ENCODE measurements around the gene RFC5. TPM values are rescaled to one million over a fixed set of nuclear protein-coding genes. Genes with fewer than 3 reads are reported as not detected.

Gene RFC5
- total and polyA plus RNA-seq, 2 of the 8 experiments (the other 6 are each of a cell fraction or from before 2014, with no cell fraction given) = 34.4 to 40.6 TPM

DNA sequence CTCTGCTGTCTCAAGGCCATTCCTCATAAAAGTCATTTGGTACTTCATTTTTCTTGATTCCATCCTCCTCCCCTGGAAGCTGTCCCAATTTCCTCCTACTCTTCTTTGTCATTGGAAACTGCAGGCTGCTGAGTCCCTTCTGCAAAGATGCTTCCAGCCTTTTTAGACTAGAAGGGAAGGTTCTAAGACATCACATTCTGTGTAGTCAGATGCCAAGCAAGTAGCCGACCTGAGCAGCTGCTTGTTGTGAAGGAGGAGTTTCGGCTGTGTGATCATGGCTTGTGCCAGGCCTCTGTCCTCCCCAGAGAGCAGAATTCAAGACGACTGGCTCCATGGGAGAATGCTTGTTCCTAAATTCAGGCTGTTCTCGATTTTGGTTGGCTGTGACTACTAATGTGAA lies 8.7 kb downstream of the RFC5 start (continued):
- TF ChIP-seq, protein P1, sequence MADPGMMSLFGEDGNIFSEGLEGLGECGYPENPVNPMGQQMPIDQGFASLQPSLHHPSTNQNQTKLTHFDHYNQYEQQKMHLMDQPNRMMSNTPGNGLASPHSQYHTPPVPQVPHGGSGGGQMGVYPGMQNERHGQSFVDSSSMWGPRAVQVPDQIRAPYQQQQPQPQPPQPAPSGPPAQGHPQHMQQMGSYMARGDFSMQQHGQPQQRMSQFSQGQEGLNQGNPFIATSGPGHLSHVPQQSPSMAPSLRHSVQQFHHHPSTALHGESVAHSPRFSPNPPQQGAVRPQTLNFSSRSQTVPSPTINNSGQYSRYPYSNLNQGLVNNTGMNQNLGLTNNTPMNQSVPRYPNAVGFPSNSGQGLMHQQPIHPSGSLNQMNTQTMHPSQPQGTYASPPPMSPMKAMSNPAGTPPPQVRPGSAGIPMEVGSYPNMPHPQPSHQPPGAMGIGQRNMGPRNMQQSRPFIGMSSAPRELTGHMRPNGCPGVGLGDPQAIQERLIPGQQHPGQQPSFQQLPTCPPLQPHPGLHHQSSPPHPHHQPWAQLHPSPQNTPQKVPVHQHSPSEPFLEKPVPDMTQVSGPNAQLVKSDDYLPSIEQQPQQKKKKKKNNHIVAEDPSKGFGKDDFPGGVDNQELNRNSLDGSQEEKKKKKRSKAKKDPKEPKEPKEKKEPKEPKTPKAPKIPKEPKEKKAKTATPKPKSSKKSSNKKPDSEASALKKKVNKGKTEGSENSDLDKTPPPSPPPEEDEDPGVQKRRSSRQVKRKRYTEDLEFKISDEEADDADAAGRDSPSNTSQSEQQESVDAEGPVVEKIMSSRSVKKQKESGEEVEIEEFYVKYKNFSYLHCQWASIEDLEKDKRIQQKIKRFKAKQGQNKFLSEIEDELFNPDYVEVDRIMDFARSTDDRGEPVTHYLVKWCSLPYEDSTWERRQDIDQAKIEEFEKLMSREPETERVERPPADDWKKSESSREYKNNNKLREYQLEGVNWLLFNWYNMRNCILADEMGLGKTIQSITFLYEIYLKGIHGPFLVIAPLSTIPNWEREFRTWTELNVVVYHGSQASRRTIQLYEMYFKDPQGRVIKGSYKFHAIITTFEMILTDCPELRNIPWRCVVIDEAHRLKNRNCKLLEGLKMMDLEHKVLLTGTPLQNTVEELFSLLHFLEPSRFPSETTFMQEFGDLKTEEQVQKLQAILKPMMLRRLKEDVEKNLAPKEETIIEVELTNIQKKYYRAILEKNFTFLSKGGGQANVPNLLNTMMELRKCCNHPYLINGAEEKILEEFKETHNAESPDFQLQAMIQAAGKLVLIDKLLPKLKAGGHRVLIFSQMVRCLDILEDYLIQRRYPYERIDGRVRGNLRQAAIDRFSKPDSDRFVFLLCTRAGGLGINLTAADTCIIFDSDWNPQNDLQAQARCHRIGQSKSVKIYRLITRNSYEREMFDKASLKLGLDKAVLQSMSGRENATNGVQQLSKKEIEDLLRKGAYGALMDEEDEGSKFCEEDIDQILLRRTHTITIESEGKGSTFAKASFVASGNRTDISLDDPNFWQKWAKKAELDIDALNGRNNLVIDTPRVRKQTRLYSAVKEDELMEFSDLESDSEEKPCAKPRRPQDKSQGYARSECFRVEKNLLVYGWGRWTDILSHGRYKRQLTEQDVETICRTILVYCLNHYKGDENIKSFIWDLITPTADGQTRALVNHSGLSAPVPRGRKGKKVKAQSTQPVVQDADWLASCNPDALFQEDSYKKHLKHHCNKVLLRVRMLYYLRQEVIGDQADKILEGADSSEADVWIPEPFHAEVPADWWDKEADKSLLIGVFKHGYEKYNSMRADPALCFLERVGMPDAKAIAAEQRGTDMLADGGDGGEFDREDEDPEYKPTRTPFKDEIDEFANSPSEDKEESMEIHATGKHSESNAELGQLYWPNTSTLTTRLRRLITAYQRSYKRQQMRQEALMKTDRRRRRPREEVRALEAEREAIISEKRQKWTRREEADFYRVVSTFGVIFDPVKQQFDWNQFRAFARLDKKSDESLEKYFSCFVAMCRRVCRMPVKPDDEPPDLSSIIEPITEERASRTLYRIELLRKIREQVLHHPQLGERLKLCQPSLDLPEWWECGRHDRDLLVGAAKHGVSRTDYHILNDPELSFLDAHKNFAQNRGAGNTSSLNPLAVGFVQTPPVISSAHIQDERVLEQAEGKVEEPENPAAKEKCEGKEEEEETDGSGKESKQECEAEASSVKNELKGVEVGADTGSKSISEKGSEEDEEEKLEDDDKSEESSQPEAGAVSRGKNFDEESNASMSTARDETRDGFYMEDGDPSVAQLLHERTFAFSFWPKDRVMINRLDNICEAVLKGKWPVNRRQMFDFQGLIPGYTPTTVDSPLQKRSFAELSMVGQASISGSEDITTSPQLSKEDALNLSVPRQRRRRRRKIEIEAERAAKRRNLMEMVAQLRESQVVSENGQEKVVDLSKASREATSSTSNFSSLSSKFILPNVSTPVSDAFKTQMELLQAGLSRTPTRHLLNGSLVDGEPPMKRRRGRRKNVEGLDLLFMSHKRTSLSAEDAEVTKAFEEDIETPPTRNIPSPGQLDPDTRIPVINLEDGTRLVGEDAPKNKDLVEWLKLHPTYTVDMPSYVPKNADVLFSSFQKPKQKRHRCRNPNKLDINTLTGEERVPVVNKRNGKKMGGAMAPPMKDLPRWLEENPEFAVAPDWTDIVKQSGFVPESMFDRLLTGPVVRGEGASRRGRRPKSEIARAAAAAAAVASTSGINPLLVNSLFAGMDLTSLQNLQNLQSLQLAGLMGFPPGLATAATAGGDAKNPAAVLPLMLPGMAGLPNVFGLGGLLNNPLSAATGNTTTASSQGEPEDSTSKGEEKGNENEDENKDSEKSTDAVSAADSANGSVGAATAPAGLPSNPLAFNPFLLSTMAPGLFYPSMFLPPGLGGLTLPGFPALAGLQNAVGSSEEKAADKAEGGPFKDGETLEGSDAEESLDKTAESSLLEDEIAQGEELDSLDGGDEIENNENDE (IDR thresholded peaks at IDR 0.05; ENCODE audit: insufficient replicate concordance, low read length) = no peak
- TF ChIP-seq SIX5 (IDR thresholded peaks at IDR 0.05; ENCODE audit: low read depth, low read length) (no peak), TAF7 (optimal IDR thresholded peaks at IDR 0.05; ENCODE audit: borderline replicate concordance, low read depth, low read length) (no peak), BCL11A (IDR thresholded peaks at IDR 0.05; ENCODE audit: low read depth in 2 of 2, low read length in 2 of 2) (no peak), MAFK (IDR thresholded peaks at IDR 0.05; ENCODE audit: low read depth, low read length) (no peak), CEBPB (IDR thresholded peaks at IDR 0.05; ENCODE audit: low read depth, low read length) (no peak), RBBP5 (IDR thresholded peaks at IDR 0.05; ENCODE audit: borderline replicate concordance, low read depth, low read length) (no peak), CHD2 (IDR thresholded peaks at IDR 0.05; ENCODE audit: low read length) (no peak), EZH2 (IDR thresholded peaks at IDR 0.05; ENCODE audit: low read depth, low read length, severe bottlenecking) (no peak), KDM1A (IDR thresholded peaks at IDR 0.05; ENCODE audit: borderline replicate concordance, low read length) (no peak), JUND (IDR thresholded peaks at IDR 0.05; ENCODE audit: low read length) (no peak)
- TF ChIP-seq, protein P2, sequence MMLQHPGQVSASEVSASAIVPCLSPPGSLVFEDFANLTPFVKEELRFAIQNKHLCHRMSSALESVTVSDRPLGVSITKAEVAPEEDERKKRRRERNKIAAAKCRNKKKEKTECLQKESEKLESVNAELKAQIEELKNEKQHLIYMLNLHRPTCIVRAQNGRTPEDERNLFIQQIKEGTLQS (IDR thresholded peaks at IDR 0.05; ENCODE audit: insufficient read depth, low read depth, low read length) = no peak
